Measurements from ENCODE around the gene GGPS1. TPM values are rescaled to one million over a fixed set of nuclear protein-coding genes. Genes with fewer than 3 reads are reported as not detected.

GGPS1 gene
- polyA plus RNA-seq, 3 donors: 7.9 to 53.0 (median 45.8) TPM

GRCh38 chr1:235313262-235313661 lies 15.1 kb upstream of the GGPS1 start:
- no peaks in the 10 kb centered on the region for H3K9me3 Mint-ChIP-seq

GRCh38 chr1:235313931-235314678 lies 14.3 kb upstream of the GGPS1 start:
- no peak for TF ChIP-seq CTCF (IDR thresholded peaks at IDR 0.05)
- Histone ChIP-seq H3K27me3 (ENCODE audit: control insufficient read depth in 2 of 2, insufficient read depth in 2 of 2, low read length in 2 of 2) (no peaks in the 10 kb centered on the region), H3K79me2 (ENCODE audit: insufficient read depth, low read length) (peaks cover 91% of the 10 kb centered on the region), H3K4me2 (replicated peaks; ENCODE audit: extremely low read depth, low read length, poor library complexity, severe bottlenecking) (no peak overlapping the region), H3K4me3 (replicated peaks in 1 of 3; ENCODE audit: low read depth in 2 of 3, low read length in 3 of 3) (no peak overlapping the region), H3K9me3 (replicated peaks in 1 of 2; ENCODE audit: control insufficient read depth in 1 of 2, insufficient read depth in 1 of 2, low read length in 2 of 2) (no peaks in the 10 kb centered on the region), H3K36me3 (replicated peaks in 1 of 2; ENCODE audit: control insufficient read depth in 1 of 2, insufficient read depth in 2 of 2, low read length in 2 of 2) (peaks cover 9 to 26% of the 10 kb centered on the region in 2 donors), H3K9ac (ENCODE audit: insufficient read depth, low read length, poor library complexity, severe bottlenecking) (no peak overlapping the region), H3K27ac (ENCODE audit: low read depth in 1 of 2, low read length in 2 of 2) (peak overlapping the region in 1 of 2 donors; percentile 27), H4K20me1 (ENCODE audit: insufficient read depth, low read length) (peaks cover 95% of the 10 kb centered on the region), H2AFZ (ENCODE audit: insufficient read depth, low read depth, low read length, poor library complexity, severe bottlenecking) (no peak overlapping the region), H3K4me1 (ENCODE audit: control insufficient read depth in 1 of 2, insufficient read depth in 2 of 2, low read length in 2 of 2) (no peaks in the 10 kb centered on the region)
- no peak overlapping the region for H3K4me3 Mint-ChIP-seq
- no CpG with 5 or more reads among the region's 4 CpGs for WGBS (ENCODE audit: insufficient coverage)
- intact Hi-C loops (cut with micrococcal nuclease): no loop called here
- H3K4me1 Mint-ChIP-seq: peaks cover 14% of the 10 kb centered on the region
- no peaks in the 10 kb centered on the region for H3K27me3 Mint-ChIP-seq (ENCODE audit: low read depth in 3 of 3)
- H3K36me3 Mint-ChIP-seq: peaks cover 12 to 30% of the 10 kb centered on the region in 2 donors
- H3K27ac Mint-ChIP-seq: peak overlapping the region in 1 of 7 donors; percentile 32
- DNase-seq: no peak
- H3K9me3 Mint-ChIP-seq: no peaks in the 10 kb centered on the region

More at GRCh38 chr1:235313262-235313661, 15.1 kb upstream of the GGPS1 start:
- H3K4me1 ChIP-seq (ENCODE audit: control insufficient read depth in 1 of 2, insufficient read depth in 2 of 2, low read length in 2 of 2): no peaks in the 10 kb centered on the region
- no peak for TF ChIP-seq CTCF (IDR thresholded peaks at IDR 0.05)
- Mint-ChIP-seq H3K4me3 (no peak overlapping the region), H3K36me3 (peaks cover 4 to 22% of the 10 kb centered on the region in 2 donors), H3K27ac (peak overlapping the region in 1 of 7 donors; percentile 42), H3K4me1 (peaks cover 14% of the 10 kb centered on the region), H3K27me3 (ENCODE audit: low read depth in 3 of 3) (no peaks in the 10 kb centered on the region)
- DNase-seq: no peak
- whole genome bisulfite sequencing (ENCODE audit: insufficient coverage): 100% methylated on average over 4 of the region's 6 CpGs
- no peak overlapping the region for H2AFZ ChIP-seq (ENCODE audit: insufficient read depth, low read depth, low read length, poor library complexity, severe bottlenecking)
- no peaks in the 10 kb centered on the region for H3K27me3 ChIP-seq (ENCODE audit: control insufficient read depth in 2 of 2, insufficient read depth in 2 of 2, low read length in 2 of 2)
- peaks cover 89% of the 10 kb centered on the region for H4K20me1 ChIP-seq (ENCODE audit: insufficient read depth, low read length)
- H3K9ac ChIP-seq (ENCODE audit: insufficient read depth, low read length, poor library complexity, severe bottlenecking): no peak overlapping the region
- H3K27ac ChIP-seq (ENCODE audit: low read depth in 1 of 2, low read length in 2 of 2): no peak overlapping the region
- no peaks in the 10 kb centered on the region for H3K9me3 ChIP-seq (replicated peaks in 1 of 2; ENCODE audit: control insufficient read depth in 1 of 2, insufficient read depth in 1 of 2, low read length in 2 of 2)
- intact Hi-C loops (cut with micrococcal nuclease): no loop called here
- peaks cover 84% of the 10 kb centered on the region for H3K79me2 ChIP-seq (ENCODE audit: insufficient read depth, low read length)
- no peak overlapping the region for H3K4me2 ChIP-seq (replicated peaks; ENCODE audit: extremely low read depth, low read length, poor library complexity, severe bottlenecking)
- no peak overlapping the region for H3K4me3 ChIP-seq (replicated peaks in 1 of 3; ENCODE audit: low read depth in 2 of 3, low read length in 3 of 3)
- peaks cover 3 to 18% of the 10 kb centered on the region in 2 donors for H3K36me3 ChIP-seq (replicated peaks in 1 of 2; ENCODE audit: control insufficient read depth in 1 of 2, insufficient read depth in 2 of 2, low read length in 2 of 2)
